PFSK-1 (cell line): ENCODE data around the gene BEST1. TPM values are rescaled to one million over a fixed set of nuclear protein-coding genes. Genes with fewer than 3 reads are reported as not detected.

ENCODE experiments used
- FOXP2 ChIP-seq: optimal IDR thresholded peaks from 2 replicates; pipeline ENCODE3; 2011; ENCODE audit warnings: borderline replicate concordance, control low read depth, inconsistent platforms; ENCODE audit not compliant: insufficient read depth; ENCODE audit errors: extremely low read length, extremely low read depth
- POLR2AphosphoS5 ChIP-seq: IDR thresholded peaks from 2 replicates; pipeline ENCODE4 v1.6.1; 2012; ENCODE audit warnings: low read depth, mild to moderate bottlenecking, control low read depth, low read length, moderate library complexity
- SIN3A ChIP-seq: IDR thresholded peaks from 2 replicates; pipeline ENCODE4 v1.6.1; 2012; ENCODE audit warnings: mild to moderate bottlenecking, low read length, moderate library complexity, borderline replicate concordance; ENCODE audit not compliant: insufficient read depth
- TAF1 ChIP-seq: IDR thresholded peaks from 2 replicates; pipeline ENCODE4 v1.6.1; 2012; ENCODE audit warnings: low read length, control low read depth, borderline replicate concordance; ENCODE audit not compliant: insufficient read depth
- polyA plus RNA-seq: library from polyadenylated mRNA; unstranded; fragments of >200 nt; gene quantifications from one replicate; pipeline ENCODE4 v1.2.1, GENCODE V29; 2012; ENCODE audit warnings: low read depth, missing spikeins; ENCODE audit not compliant: insufficient read length
- TF ChIP-seq, protein P1 (sequence below), 2 experiments: IDR thresholded peaks; 2 replicates each; pipeline versions ENCODE4 v1.6.1 to v1.8.0; 2011 to 2012; ENCODE audit warnings: low read depth in 2 of 2, low read length in 2 of 2, control low read depth in 1 of 2, inconsistent platforms in 1 of 2, mild to moderate bottlenecking in 1 of 2, moderate library complexity in 1 of 2; ENCODE audit not compliant: insufficient read depth in 1 of 2

Gene BEST1
- polyA plus RNA-seq, result 7.5 TPM

DNA sequence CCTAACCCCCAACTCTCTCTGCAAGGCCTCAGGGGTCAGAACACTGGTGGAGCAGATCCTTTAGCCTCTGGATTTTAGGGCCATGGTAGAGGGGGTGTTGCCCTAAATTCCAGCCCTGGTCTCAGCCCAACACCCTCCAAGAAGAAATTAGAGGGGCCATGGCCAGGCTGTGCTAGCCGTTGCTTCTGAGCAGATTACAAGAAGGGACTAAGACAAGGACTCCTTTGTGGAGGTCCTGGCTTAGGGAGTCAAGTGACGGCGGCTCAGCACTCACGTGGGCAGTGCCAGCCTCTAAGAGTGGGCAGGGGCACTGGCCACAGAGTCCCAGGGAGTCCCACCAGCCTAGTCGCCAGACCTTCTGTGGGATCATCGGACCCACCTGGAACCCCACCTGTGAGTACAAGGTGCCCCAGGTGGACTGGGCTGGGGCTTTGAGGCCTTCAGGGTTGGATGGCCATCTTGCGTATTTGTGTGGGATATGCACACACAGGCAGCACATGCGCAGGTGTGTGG is at the start of gene BEST1:
BEST1 (plus strand) TSS at position 317 of the 513 bp plus-strand sequence. CDS start 1,456 bp downstream, outside the sequence.
- TF ChIP-seq FOXP2, result no peak
- TF ChIP-seq, protein P1, sequence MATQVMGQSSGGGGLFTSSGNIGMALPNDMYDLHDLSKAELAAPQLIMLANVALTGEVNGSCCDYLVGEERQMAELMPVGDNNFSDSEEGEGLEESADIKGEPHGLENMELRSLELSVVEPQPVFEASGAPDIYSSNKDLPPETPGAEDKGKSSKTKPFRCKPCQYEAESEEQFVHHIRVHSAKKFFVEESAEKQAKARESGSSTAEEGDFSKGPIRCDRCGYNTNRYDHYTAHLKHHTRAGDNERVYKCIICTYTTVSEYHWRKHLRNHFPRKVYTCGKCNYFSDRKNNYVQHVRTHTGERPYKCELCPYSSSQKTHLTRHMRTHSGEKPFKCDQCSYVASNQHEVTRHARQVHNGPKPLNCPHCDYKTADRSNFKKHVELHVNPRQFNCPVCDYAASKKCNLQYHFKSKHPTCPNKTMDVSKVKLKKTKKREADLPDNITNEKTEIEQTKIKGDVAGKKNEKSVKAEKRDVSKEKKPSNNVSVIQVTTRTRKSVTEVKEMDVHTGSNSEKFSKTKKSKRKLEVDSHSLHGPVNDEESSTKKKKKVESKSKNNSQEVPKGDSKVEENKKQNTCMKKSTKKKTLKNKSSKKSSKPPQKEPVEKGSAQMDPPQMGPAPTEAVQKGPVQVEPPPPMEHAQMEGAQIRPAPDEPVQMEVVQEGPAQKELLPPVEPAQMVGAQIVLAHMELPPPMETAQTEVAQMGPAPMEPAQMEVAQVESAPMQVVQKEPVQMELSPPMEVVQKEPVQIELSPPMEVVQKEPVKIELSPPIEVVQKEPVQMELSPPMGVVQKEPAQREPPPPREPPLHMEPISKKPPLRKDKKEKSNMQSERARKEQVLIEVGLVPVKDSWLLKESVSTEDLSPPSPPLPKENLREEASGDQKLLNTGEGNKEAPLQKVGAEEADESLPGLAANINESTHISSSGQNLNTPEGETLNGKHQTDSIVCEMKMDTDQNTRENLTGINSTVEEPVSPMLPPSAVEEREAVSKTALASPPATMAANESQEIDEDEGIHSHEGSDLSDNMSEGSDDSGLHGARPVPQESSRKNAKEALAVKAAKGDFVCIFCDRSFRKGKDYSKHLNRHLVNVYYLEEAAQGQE (IDR thresholded peaks at IDR 0.05; ENCODE audit: insufficient read depth in 1 of 2, low read depth in 2 of 2, low read length in 2 of 2), result no peak
- no peak for TF ChIP-seq SIN3A
- no peak for TF ChIP-seq TAF1
- no peak for TF ChIP-seq POLR2AphosphoS5

DNA sequence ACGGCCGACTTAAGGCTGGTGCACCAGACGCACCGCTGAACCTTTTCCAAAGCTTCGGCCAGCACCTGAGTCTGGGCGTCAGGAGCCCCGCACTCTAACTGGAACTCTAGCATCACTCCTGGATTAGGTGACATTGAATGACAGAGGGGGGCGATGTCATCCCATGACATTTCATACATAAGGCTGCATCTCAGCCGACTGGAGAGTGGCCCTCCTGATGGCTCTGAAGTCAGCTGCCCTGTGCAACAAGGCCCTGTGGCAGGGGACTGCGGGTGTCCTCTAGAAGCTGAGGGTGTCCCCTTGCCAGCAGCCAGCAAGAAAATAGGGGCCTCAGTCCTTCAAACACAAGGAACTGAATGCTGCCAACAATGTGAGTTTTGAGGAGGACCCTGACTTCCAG is 48.8 kb upstream of the BEST1 start:
- TF ChIP-seq, protein P1 (IDR thresholded peaks at IDR 0.05; ENCODE audit: insufficient read depth in 1 of 2, low read depth in 2 of 2, low read length in 2 of 2), result no peak
- no peak for TF ChIP-seq FOXP2
- no peak for TF ChIP-seq SIN3A
- no peak for TF ChIP-seq POLR2AphosphoS5
- no peak for TF ChIP-seq TAF1

DNA sequence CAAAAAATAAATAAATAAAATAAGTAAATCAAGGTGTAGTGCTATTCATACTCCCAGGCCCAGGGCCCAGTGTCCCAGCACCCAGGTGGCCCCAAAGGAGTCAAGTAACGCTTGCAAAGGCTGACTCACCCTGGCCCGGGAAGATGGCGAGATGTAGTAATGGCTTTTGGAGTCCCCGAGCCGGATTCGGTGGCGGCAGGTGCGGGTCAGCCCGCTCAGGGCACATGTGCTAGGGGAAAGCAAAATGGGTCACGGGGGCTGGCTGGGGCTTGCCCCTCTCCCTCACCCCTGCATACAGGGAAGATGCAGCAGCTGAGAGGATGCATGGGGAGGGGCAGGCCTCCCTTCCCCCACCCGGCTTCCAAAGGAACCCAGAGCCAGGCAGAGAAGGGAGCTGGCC is 47.8 kb upstream of the BEST1 start:
- no peak for TF ChIP-seq SIN3A
- no peak for TF ChIP-seq TAF1
- TF ChIP-seq, protein P1 (IDR thresholded peaks at IDR 0.05; ENCODE audit: insufficient read depth in 1 of 2, low read depth in 2 of 2, low read length in 2 of 2), result no peak
- TF ChIP-seq FOXP2, result no peak
- no peak for TF ChIP-seq POLR2AphosphoS5

DNA sequence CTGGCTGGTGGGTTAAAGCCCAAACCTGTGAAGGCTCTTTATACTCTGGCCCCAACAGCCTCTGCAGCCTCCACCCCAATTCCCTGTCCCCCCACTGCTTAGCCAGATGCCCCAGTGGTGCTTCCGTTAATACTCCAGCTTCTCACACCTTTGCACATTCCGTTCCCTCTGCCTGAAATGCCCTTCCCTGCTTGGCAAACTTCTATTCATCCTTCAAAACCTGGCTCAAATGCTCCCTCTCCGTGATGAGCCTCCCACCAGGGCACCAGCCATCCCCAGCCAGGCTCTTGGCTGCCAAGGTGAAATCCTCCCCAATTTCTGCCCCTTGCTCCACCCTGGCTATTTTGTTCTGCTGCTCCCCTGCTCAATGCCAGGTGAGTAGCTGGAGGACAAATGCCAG is 46.3 kb upstream of the BEST1 start:
- TF ChIP-seq TAF1, result no peak
- no peak for TF ChIP-seq SIN3A
- no peak for TF ChIP-seq POLR2AphosphoS5
- no peak for TF ChIP-seq FOXP2
- TF ChIP-seq, protein P1 (IDR thresholded peaks at IDR 0.05; ENCODE audit: insufficient read depth in 1 of 2, low read depth in 2 of 2, low read length in 2 of 2), result no peak
